ENCODE measurements around the gene SORCS2. TPM values are rescaled to one million over a fixed set of nuclear protein-coding genes. Genes with fewer than 3 reads are reported as not detected.

SORCS2 gene
- total RNA-seq, 1 donor from 2014 or later, result 5.2 TPM

DNA sequence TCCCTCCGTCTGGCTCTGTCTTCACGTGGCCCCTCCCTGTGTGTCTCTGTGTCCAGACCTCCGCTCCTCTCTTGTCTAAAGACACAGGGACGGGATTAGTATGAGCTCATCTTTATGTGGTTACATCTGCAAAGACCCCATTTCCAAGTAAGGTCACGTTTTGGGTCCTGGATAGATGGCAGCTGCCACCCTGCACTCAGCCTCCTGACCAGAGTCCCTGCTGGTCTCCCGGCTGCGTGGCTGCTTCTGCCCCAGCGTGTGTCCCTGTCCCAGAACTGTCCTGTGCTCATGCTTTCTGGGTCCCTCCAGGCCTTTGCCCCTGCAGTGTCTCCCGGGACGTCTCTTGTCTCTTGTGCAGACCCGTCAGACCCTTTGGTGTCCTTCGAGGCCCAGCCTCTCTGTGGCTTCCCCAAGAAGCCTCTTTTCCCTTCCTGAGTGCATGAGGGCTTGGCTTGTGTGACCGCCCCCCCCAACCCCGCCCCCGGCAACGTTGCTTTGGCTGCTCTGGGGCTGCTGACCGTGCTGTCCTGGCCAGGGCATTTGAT, 135.1 kb downstream of the SORCS2 start:
- H3K4me3 Mint-ChIP-seq, result no peak overlapping the region
- no peaks in the 10 kb centered on the region for H3K27me3 ChIP-seq
- DNase-seq (ENCODE audit: low spot score), result no peak
- no peak overlapping the region for H3K4me3 ChIP-seq
- no peaks in the 10 kb centered on the region for H3K9me3 Mint-ChIP-seq
- no peaks in the 10 kb centered on the region for H3K36me3 ChIP-seq
- peak overlapping the region; percentile 88 for H3K27ac Mint-ChIP-seq
- no peaks in the 10 kb centered on the region for H3K79me2 ChIP-seq (ENCODE audit: low read depth)
- no peak for TF ChIP-seq EZH2 (IDR thresholded peaks at IDR 0.05)
- no peak for TF ChIP-seq EZH2phosphoT487 (IDR thresholded peaks at IDR 0.05)
- TF ChIP-seq, protein P1, sequence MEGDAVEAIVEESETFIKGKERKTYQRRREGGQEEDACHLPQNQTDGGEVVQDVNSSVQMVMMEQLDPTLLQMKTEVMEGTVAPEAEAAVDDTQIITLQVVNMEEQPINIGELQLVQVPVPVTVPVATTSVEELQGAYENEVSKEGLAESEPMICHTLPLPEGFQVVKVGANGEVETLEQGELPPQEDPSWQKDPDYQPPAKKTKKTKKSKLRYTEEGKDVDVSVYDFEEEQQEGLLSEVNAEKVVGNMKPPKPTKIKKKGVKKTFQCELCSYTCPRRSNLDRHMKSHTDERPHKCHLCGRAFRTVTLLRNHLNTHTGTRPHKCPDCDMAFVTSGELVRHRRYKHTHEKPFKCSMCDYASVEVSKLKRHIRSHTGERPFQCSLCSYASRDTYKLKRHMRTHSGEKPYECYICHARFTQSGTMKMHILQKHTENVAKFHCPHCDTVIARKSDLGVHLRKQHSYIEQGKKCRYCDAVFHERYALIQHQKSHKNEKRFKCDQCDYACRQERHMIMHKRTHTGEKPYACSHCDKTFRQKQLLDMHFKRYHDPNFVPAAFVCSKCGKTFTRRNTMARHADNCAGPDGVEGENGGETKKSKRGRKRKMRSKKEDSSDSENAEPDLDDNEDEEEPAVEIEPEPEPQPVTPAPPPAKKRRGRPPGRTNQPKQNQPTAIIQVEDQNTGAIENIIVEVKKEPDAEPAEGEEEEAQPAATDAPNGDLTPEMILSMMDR (IDR thresholded peaks at IDR 0.05), result no peak
- no peaks in the 10 kb centered on the region for H3K36me3 Mint-ChIP-seq
- H3K9ac ChIP-seq, result no peak overlapping the region
- peaks cover 44% of the 10 kb centered on the region for H3K4me1 ChIP-seq
- no peak overlapping the region for H3K27ac ChIP-seq
- H3K4me2 ChIP-seq, result no peak overlapping the region
- H3F3A ChIP-seq (ENCODE audit: low read depth), result peaks cover 21% of the 10 kb centered on the region
- H3K9me3 ChIP-seq (ENCODE audit: low read depth), result no peaks in the 10 kb centered on the region
- H3K27me3 Mint-ChIP-seq (ENCODE audit: insufficient read depth, low read depth), result peaks cover 8% of the 10 kb centered on the region
- H2AFZ ChIP-seq (replicated peaks), result no peak overlapping the region
- H4K20me1 ChIP-seq (ENCODE audit: low read depth), result peaks cover 4% of the 10 kb centered on the region
- peaks cover 53% of the 10 kb centered on the region for H3K4me1 Mint-ChIP-seq

DNA sequence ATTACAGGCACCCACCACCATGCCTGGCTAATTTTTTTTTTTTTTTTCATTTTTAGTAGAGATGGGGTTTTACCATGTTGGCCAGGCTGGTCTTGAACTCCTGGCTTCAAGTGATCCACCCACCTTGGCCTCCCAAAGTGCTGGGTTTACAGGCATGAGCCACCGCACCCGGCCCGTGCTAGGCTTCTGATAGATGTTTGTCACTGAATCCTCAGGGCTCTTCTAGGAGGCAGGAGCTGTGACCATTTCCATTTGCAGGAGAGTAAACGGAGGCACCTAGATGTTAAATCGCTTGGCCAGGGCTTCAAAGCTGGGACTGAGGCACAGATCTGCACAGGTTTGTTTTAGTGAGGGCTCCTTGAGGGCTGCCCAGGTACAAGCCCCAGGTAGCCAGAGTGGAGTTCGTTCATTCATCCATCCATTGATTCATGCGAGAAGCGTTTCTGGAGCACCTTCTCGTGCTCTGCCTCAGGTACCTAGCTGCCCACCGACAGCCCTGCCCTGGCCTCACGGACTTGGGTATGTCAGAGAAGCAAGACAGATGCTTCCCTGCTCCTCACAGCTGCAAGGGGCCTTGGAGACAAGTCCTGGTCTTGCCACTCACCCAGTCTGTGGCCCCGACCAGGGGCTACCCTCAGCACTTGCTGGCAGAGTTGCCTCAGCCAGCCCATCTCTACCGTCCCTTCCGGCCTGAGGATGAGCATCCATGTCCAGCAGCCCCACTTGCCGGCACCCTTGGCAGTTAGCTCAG, 136.0 kb downstream of the SORCS2 start:
- Histone ChIP-seq H3K36me3 (no peaks in the 10 kb centered on the region), H3K27ac (no peak overlapping the region), H3K9ac (no peak overlapping the region), H3K4me3 (no peak overlapping the region), H4K20me1 (ENCODE audit: low read depth) (peaks cover 4% of the 10 kb centered on the region), H3K4me1 (peaks cover 35% of the 10 kb centered on the region), H3K9me3 (ENCODE audit: low read depth) (no peaks in the 10 kb centered on the region), H3K4me2 (no peak overlapping the region), H3K27me3 (no peaks in the 10 kb centered on the region), H3K79me2 (ENCODE audit: low read depth) (no peaks in the 10 kb centered on the region), H2AFZ (replicated peaks) (no peak overlapping the region), H3F3A (ENCODE audit: low read depth) (peaks cover 12% of the 10 kb centered on the region)
- no peaks in the 10 kb centered on the region for H3K9me3 Mint-ChIP-seq
- no peaks in the 10 kb centered on the region for H3K36me3 Mint-ChIP-seq
- no peak for DNase-seq (ENCODE audit: low spot score)
- peaks cover 48% of the 10 kb centered on the region for H3K4me1 Mint-ChIP-seq
- no peak overlapping the region for H3K27ac Mint-ChIP-seq
- H3K4me3 Mint-ChIP-seq, result no peak overlapping the region
- no peak for TF ChIP-seq EZH2 (IDR thresholded peaks at IDR 0.05)
- TF ChIP-seq EZH2phosphoT487 (IDR thresholded peaks at IDR 0.05), result no peak
- TF ChIP-seq, protein P1 (IDR thresholded peaks at IDR 0.05), result no peak
- H3K27me3 Mint-ChIP-seq (ENCODE audit: insufficient read depth, low read depth), result peaks cover 7% of the 10 kb centered on the region

DNA sequence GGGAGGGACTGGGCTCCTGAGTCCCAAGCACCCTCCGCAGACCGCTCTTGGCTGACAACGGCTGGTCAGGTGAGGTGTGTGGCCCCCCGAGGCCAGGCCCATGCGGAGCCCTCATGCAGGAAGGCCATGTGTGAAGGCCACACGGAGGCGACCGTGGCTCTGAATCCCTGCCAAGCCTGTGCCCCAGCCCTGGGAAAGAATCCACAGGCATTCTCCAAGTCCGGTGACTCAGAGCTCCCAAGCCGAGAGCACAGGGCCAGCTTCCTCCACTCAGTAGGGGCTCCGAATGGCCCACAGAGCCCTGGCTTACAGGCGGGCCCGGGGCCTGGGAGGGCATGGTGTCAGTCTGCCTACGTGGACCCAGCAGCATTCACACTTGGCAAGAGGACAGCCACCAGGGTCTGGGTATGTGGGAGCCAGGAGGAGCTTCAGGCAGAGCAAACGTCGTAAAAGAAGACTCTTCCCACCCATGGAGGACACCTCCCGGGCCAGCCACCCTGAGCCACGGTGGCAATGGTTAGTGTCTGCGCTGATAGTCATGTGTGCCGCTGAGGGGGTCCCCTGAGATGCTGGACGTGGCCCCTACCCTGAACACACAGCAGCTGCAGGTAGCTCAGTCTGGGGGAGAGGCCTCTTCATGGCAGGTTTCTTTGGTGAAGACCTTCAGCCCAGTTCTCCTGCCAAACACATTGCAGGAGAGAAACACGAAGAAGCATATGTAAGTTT, 136.7 kb downstream of the SORCS2 start:
- Mint-ChIP-seq H3K4me1 (peaks cover 51% of the 10 kb centered on the region), H3K27ac (no peak overlapping the region), H3K4me3 (no peak overlapping the region), H3K36me3 (no peaks in the 10 kb centered on the region), H3K9me3 (no peaks in the 10 kb centered on the region), H3K27me3 (ENCODE audit: insufficient read depth, low read depth) (peaks cover 6% of the 10 kb centered on the region)
- H3K4me1 ChIP-seq, result peaks cover 38% of the 10 kb centered on the region
- no peak overlapping the region for H3K27ac ChIP-seq
- TF ChIP-seq EZH2phosphoT487 (IDR thresholded peaks at IDR 0.05) (no peak), EZH2 (IDR thresholded peaks at IDR 0.05) (no peak)
- TF ChIP-seq, protein P1 (IDR thresholded peaks at IDR 0.05), result no peak
- no peaks in the 10 kb centered on the region for H3K9me3 ChIP-seq (ENCODE audit: low read depth)
- H3F3A ChIP-seq (ENCODE audit: low read depth), result peaks cover 6% of the 10 kb centered on the region
- H2AFZ ChIP-seq (replicated peaks), result no peak overlapping the region
- no peaks in the 10 kb centered on the region for H3K36me3 ChIP-seq
- H3K4me3 ChIP-seq, result no peak overlapping the region
- H3K27me3 ChIP-seq, result no peaks in the 10 kb centered on the region
- no peak overlapping the region for H3K9ac ChIP-seq
- H3K79me2 ChIP-seq (ENCODE audit: low read depth), result no peaks in the 10 kb centered on the region
- no peak overlapping the region for H3K4me2 ChIP-seq
- DNase-seq (ENCODE audit: low spot score), result no peak
- peaks cover 4% of the 10 kb centered on the region for H4K20me1 ChIP-seq (ENCODE audit: low read depth)

Data from neural progenitor cell (in vitro differentiated cells).